Keratinocyte (primary cell): ENCODE results near the gene ESYT3. TPM values are rescaled to one million over a fixed set of nuclear protein-coding genes. Genes with fewer than 3 reads are reported as not detected.

Source experiments
- DNase-seq: peaks from one replicate; pipeline ENCODE4 v3.0.0-alpha.2; 2011; ENCODE audit warnings: low read depth, missing footprints, low spot score
- FAIRE-seq: peaks from 2 replicates; lab custom pipeline; 2011; peaks lifted over from hg19 to GRCh38; lab: Jason Lieb, UNC
- H2AFZ ChIP-seq: 2 replicates; pipeline ENCODE4 v1.6.0; 2012; ENCODE audit warnings: low read length, control low read depth, inconsistent platforms; ENCODE audit not compliant: control insufficient read depth
- H3K27ac ChIP-seq: 2 replicates; pipeline ENCODE4 v1.5.1; 2011; ENCODE audit warnings: low read length; ENCODE audit not compliant: control insufficient read depth, insufficient read depth
- H3K27me3 ChIP-seq: 3 replicates; pipeline ENCODE4 v1.6.0; 2011; ENCODE audit warnings: low read length; ENCODE audit not compliant: control insufficient read depth, insufficient read depth; ENCODE audit errors: extremely low read depth
- H3K36me3 ChIP-seq, 2 experiments: 2 replicates in 1 of 2; 3 replicates in 1 of 2; pipeline ENCODE4 v1.5.1; 2011; ENCODE audit warnings: low read length in 2 of 2, mild to moderate bottlenecking in 1 of 2; ENCODE audit not compliant: control insufficient read depth in 2 of 2, insufficient read depth in 2 of 2; ENCODE audit errors: extremely low read depth in 1 of 2
- H3K4me1 ChIP-seq: 3 replicates; pipeline ENCODE4 v1.5.1; 2011; ENCODE audit warnings: low read length; ENCODE audit not compliant: control insufficient read depth, insufficient read depth; ENCODE audit errors: extremely low read depth
- H3K4me2 ChIP-seq: 3 replicates; pipeline ENCODE4 v1.6.0; 2011; ENCODE audit warnings: low read depth, low read length; ENCODE audit not compliant: control insufficient read depth, insufficient read depth; ENCODE audit errors: extremely low read depth
- H3K4me3 ChIP-seq, 3 experiments: fragments of 200-600 bp in 1 of 3; sonication (generic) in 1 of 3; 2 replicates in 2 of 3; 3 replicates in 1 of 3; pipeline ENCODE4 v1.5.1; 2011 to 2016; ENCODE audit warnings: low read length in 3 of 3, mild to moderate bottlenecking in 3 of 3, control low read depth in 2 of 3, inconsistent platforms in 1 of 3, low read depth in 1 of 3, mixed read lengths in 1 of 3, mixed run types in 1 of 3, moderate library complexity in 1 of 3; ENCODE audit not compliant: control insufficient read depth in 2 of 3, insufficient read depth in 2 of 3; ENCODE audit errors: extremely low read depth in 1 of 3
- H3K79me2 ChIP-seq: 2 replicates; pipeline ENCODE4 v1.6.0; 2012; ENCODE audit warnings: low read length; ENCODE audit not compliant: control insufficient read depth, insufficient read depth
- H3K9ac ChIP-seq: 3 replicates; pipeline ENCODE4 v1.6.0; 2011; ENCODE audit warnings: low read length; ENCODE audit not compliant: control insufficient read depth, insufficient read depth; ENCODE audit errors: extremely low read depth
- H3K9me1 ChIP-seq: 3 replicates; pipeline ENCODE4 v1.6.0; 2011; ENCODE audit warnings: low read length; ENCODE audit not compliant: control insufficient read depth, insufficient read depth; ENCODE audit errors: extremely low read depth
- H3K9me3 ChIP-seq: 2 replicates; pipeline ENCODE4 v1.5.1; 2012; ENCODE audit warnings: low read depth, low read length; ENCODE audit not compliant: control insufficient read depth
- H4K20me1 ChIP-seq: 3 replicates; pipeline ENCODE4 v1.6.0; 2011; ENCODE audit warnings: low read length; ENCODE audit not compliant: control insufficient read depth, insufficient read depth; ENCODE audit errors: extremely low read depth
- CTCF ChIP-seq, 3 experiments: IDR thresholded peaks in 1 of 3; conservative IDR thresholded peaks in 1 of 3; optimal IDR thresholded peaks in 1 of 3; 2 replicates in 2 of 3; 3 replicates in 1 of 3; pipeline versions ENCODE3 to v1.5.1; 2011; ENCODE audit warnings: low read length in 3 of 3, mild to moderate bottlenecking in 3 of 3, moderate library complexity in 2 of 3, control low read depth in 1 of 3, inconsistent platforms in 1 of 3; ENCODE audit not compliant: insufficient read depth in 2 of 3; ENCODE audit errors: extremely low read depth in 1 of 3
- EZH2 ChIP-seq: IDR thresholded peaks from one replicate; pipeline ENCODE4 v1.6.1; 2012; ENCODE audit warnings: inconsistent platforms, mild to moderate bottlenecking, low read length, moderate library complexity
- dilution Hi-C: fragments of 300-500 bp; cut with MboI; formaldehyde crosslinking; loops from one replicate; pipeline ENCODE4 v1.7.0; 2020; ENCODE audit warnings: low sequenced_read_pairs; ENCODE audit not compliant: extremely low pct_ligation_motif_present
- polyA plus RNA-seq, 5 experiments: library from polyadenylated mRNA; depleted of rRNA in 3 of 5; stranded (reverse) in 3 of 5; stranded (forward) in 1 of 5; unstranded in 1 of 5; fragments of >200 nt; gene quantifications; 1 replicate in 1 of 5; 2 replicates in 3 of 5; 3 replicates in 1 of 5; pipeline versions ENCODE4 v1.2.1 to v1.2.3, GENCODE V29; 2011 to 2012; ENCODE audit warnings: missing spikeins in 2 of 5, low read depth in 1 of 5, low replicate concordance in 1 of 5

The ESYT3 gene
- polyA plus RNA-seq, 1 donor (not counting 4 experiments of a cell fraction or from before 2014, with no cell fraction given): 0.62 TPM

DNA sequence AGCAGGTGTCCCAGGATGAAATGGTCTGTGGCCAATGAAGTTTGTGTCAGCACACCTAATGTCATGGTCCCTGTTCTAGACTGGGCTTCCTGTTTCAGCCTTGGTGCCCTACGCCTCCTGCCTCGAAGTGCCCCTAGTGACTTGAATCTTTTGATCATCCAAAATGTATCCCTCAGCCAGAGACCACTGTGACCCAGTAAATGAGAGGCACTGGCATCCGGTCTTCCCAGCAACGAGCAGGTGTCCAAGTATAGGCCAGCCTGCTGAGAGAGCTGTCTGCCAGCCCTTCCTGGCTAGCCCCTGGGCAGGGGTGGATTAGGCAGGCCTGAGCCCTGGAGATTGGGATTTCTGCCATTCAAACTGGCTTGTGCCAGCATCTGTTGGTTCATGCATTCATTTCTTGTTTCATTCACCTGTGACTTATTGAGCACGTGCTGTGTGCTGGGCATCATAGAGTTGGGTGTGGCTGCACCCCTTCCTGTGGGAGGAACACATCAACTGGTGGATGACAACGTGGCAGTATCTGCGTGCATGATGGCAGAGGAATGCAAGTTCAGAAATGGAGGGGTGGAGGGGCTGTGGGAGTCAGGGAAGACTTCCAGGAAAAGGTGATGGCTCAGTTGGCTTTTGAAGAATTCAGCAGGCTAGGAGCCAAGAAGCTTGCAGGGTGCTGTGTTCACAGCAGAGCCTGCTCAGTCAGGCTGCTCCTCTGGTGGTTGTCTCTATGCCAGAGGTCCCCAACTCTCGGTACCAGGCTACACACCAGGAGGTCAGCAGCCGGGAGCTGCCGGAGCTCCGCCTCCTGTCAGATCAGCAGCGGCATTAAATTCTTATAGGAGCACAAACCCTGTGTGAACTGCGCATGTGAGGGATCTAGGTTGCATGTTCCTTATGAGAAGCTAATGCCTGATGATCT lies 21.6 kb downstream of the ESYT3 start:
- no peak for TF ChIP-seq EZH2
- Histone ChIP-seq H3K4me3 (no peak overlapping the region), H3K4me1 (peaks cover 17% of the 10 kb centered on the region), H3K79me2 (no peaks in the 10 kb centered on the region), H3K27me3 (no peaks in the 10 kb centered on the region), H3K9ac (no peak overlapping the region), H3K9me3 (no peaks in the 10 kb centered on the region), H3K27ac (no peak overlapping the region), H3K36me3 (no peaks in the 10 kb centered on the region), H4K20me1 (no peaks in the 10 kb centered on the region), H3K9me1 (no peaks in the 10 kb centered on the region), H3K4me2 (no peak overlapping the region), H2AFZ (no peak overlapping the region)
- dilution Hi-C loops: no loop called here
- FAIRE-seq (no peak), DNase-seq (peak; percentile 33)

GRCh38 chr3:138456961-138457862 lies 22.8 kb downstream of the ESYT3 start:
- no peak for FAIRE-seq
- dilution Hi-C loops: no loop called here
- H3K9me1 ChIP-seq: no peaks in the 10 kb centered on the region
- H3K27me3 ChIP-seq: no peaks in the 10 kb centered on the region
- no peaks in the 10 kb centered on the region for H3K9me3 ChIP-seq
- H3K4me3 ChIP-seq: no peak overlapping the region
- H3K9ac ChIP-seq: no peak overlapping the region
- no peak overlapping the region for H2AFZ ChIP-seq
- DNase-seq: no peak
- no peak overlapping the region for H3K27ac ChIP-seq
- no peak overlapping the region for H3K4me2 ChIP-seq
- TF ChIP-seq EZH2: no peak
- no peak for TF ChIP-seq CTCF (optimal IDR thresholded peaks at IDR 0.05 in 1 of 3, IDR thresholded peaks at IDR 0.05 in 1 of 3, conservative IDR thresholded peaks at IDR 0.05 in 1 of 3; ENCODE audit: extremely low read depth in 1 of 3, insufficient read depth in 2 of 3, low read length in 3 of 3)
- no peaks in the 10 kb centered on the region for H4K20me1 ChIP-seq
- H3K79me2 ChIP-seq: no peaks in the 10 kb centered on the region
- peaks cover 15% of the 10 kb centered on the region for H3K4me1 ChIP-seq
- no peaks in the 10 kb centered on the region for H3K36me3 ChIP-seq
